Activated CD8-positive, alpha-beta memory T cell treated with anti-CD3 and anti-CD28 coated beads, Interleukin-2, amount 50 U/mL, for 24 hours (primary cell): ENCODE results near the gene PLEKHG5.

Experiments used
- DNase-seq: peaks from one replicate; pipeline ENCODE4 v3.0.0-alpha.2; 2020; ENCODE audit errors: extremely low read depth

PLEKHG5 gene

DNA sequence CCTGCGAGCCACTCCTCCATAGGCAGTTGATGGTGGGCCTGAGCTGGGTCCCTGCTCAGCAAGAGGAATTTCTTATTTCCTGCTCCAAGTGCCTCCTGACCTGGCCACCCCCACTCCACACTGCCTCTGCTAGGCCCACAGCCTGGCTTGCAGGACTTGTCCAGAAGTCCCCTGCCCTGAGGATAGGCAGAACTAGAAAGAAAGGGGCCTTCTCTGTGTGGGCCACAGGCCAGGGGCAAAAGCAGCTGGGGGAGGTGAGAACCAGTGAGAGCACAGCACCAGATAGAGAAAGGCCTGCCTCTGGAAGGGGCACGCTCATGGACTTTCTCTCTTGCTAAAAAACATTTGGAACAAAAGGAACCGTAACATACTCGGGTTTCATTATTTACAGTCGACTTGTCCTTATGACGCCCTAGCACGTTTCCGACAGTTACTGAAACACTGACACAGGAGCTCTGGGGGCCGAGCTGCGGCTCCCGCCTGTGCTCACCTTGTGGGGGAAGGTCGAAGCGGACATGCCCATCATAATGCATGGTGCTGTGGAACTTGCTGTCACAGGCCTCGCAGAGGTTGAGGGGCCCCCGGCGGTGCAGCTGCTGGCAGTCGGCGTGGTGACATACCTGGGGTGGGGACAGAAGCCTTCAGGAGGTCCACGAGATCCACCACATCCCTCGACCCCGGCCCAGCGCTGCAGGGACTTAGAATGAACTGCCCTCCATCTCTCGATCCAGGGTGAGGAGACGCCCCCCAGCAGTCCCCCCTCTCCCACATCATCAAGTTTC, 14.2 kb downstream of the PLEKHG5 start:
- no peak for DNase-seq

DNA sequence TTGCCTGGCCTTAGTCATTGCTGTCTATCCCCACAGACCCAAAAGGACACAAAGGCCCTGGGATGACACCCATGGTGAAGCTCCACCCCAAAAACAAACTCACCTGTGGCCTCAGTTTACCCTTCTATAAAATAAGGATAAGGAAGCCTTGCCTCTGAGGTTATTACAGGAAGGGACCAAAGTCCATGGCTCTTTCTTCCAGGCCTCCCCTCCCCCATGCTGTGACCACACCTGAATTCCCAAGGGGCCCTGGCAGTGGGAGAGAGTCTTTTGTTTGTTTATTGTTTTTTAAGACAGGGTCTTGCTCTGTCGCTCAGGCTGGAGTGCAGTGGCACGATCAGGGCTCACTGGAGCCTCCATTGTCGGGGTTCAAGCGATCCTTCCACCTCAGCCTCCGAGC, 15.0 kb downstream of the PLEKHG5 start:
- no peak for DNase-seq

DNA sequence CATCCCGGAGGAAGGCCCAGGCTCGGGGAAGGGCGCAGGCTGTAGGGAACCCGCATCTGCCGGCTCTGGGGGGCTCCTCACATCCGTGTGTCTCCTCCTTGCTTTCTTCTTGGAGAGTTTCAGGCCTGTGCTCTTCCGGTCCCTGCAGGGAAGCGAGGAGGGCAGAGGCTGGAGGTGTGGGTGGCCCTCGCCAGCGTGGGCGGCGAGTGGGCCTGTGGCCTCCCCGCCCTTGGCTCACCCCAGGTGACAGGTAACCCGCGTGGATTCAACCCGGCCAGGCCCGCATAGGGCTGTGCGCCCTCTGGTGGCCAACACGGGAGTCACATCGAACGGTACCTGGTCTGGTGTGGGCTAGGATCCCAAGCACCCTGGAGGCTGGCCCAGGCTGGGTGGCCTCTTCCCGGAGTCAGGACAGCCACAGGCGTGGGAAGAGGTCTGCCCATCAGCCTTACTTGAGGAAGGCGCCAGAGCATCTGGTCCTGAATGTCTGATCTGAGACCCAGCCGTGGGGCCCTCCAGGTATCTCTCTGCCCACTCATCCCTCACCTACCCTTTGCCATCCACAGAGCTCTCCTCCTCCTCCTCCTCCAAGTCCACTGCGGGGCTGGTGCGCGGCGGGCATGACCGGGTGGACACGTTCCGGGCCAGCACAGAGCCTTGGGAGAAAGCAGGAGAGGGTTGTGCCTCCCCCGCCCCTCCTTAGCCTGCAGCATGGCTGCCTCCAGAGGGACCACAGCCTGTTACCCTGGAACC, 15.9 kb downstream of the PLEKHG5 start:
- DNase-seq = peak; percentile 39

DNA sequence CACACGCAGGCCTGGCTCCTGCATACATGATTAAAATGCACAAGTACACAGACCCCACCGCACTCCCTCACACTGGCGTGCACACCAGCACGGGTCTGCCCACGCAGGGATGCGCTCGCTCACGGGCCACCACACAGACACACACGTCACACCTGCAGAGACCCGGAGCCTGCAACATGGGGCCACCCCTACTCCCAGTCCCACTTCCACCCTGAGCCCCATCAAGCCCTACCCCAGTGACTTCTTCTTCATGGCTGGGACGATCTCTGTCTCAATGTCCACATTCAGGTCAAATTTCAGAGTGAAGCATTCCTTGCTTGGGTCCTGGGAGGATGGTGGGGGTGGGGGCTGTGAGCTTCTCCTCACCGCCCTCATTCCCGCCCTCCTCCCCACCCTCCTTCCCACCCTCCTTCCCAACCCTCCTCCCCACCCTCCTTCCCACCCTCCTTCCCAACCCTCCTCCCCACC, 16.6 kb downstream of the PLEKHG5 start:
- DNase-seq = no peak

DNA sequence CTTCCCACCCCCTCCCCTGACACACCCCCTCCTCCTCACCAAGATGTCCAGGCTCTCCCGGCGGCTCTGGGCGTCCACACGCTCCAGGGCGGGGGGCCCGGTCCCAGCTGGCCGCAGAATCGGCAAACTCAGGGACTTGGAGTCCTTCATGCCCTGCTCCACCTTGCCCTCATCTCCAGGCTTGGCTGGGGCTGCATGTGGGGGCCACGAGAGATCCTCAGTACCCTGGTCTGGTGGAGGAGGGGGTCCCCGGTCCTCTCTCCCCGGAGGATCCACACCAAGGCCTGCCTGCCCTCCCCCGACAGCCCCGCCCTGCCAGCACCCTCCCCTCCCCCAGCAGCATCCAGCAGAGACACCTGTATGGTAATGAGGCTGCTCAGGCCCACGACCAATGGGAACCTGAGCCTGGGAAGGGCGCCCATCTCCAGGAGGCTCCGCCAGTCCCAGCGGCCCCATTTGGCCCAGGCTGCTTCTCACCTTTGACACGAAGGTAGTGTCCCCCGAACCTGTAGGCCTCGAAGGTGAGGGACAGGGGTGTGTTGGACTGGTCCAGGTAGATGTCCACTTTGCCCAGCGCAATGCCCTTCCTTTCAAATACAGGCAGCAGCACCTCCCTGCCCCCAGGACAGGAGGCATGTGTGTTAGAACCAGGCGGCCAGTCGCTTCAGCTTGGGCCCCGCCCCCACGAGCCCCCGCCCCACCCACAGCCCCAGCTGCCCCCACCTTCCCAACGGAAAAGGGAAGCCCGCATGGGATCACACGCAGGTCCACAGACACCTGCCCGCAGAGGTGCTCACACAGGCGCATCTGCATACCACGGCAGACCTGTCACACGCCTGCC, 17.3 kb downstream of the PLEKHG5 start:
- DNase-seq = no peak

DNA sequence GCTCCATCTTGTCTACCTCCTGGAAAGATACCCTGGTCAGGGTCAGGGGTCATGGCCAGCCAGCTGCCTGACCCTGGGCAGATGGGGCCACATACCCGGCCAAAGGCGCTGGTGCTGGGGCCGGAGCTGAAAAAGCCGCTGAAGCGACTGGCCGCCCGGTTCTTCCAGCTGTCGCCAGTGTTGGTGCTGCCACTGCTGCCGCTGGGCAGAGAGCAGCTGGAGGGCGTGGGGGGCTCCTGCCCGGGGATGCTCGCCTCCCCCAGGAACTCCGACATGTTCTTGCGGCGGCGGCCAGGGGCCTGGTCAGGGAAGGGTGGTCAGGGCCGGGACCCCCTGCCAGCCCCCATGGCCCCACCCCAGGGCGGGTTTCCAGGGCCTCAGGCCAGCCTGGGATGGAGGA, 18.3 kb downstream of the PLEKHG5 start:
- DNase-seq = no peak

DNA sequence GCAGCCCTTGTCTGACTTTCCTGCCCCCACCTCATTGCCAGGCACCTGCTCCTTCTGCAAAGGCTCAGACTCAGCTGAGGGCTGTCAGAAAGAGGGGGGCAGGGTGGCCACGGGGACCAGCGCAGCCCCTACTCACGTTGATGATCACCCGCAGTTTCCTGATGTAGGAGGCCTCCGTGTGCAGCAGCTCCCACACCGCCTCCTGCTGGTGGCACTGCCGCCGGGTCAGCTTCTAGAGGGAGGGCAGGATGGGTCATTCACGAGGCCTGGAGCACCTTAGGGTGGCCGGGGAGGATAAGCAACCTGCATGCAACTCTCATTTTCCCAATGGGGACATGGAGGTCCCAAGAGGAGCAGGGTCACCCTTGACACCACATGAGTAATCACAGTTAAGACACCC, 19.1 kb downstream of the PLEKHG5 start:
- no peak for DNase-seq

DNA sequence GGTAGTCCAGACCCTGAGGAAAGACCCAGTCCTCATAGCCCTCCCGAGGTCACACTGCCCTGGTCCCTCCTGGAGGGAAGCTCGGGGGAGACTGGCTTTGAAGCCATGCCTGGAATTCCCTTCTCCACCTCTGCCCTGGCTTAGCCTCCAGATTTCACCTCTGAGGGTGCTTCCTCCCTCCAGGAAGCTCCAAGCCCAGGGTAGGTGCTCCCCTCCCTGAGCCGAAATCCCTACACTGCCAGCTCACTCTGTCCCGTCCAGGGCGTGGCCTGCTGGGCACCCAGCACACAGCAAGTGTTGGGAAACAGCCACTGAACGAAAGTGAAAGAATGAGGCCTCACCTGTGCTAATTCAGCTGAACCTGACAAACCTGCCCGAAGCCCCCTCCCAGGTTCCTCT, 19.5 kb downstream of the PLEKHG5 start:
- no peak for DNase-seq

DNA sequence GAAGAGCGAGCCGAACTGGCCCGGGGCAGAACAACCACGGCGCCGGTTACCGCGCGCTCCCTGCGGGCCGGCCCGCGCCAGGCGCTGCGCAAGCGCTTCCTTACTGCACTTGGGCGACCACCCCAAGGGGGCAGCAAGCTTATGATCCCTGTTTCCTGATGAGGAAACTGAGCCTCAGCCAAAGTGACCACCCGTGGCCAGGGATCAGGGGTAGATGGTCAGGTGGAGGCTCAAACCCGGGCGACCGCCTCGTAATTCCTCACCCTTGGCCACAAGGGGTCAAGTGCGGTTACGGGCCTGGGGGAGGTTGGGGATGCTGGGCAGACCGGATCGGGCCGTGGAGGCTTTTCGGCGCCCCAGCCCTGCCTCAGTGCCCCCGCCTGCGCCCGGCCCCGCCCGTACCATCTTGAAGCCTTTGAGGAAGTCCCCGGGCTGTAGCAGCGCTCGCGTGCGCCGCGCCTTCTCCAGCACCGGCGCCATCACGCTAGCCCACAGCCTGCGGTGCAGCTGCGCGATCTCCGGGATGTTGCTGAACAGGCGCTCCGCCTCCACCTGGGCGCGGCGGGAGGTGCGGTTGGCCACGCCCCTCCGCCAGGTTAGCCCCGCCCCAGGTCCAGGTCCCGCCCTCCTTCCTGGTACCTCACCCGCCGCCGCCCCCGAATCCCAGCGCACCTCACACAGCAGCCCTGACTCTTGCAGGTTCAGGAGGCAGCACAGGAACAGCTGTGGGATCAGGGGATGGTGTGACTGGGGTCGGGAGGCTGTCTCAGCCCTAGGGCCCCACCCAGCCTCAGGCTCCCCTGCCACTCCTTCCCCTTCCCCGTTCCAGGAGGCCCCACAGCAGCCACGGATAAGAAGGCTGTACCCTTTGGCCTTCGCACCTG, 20.1 kb downstream of the PLEKHG5 start:
- DNase-seq = no peak

DNA sequence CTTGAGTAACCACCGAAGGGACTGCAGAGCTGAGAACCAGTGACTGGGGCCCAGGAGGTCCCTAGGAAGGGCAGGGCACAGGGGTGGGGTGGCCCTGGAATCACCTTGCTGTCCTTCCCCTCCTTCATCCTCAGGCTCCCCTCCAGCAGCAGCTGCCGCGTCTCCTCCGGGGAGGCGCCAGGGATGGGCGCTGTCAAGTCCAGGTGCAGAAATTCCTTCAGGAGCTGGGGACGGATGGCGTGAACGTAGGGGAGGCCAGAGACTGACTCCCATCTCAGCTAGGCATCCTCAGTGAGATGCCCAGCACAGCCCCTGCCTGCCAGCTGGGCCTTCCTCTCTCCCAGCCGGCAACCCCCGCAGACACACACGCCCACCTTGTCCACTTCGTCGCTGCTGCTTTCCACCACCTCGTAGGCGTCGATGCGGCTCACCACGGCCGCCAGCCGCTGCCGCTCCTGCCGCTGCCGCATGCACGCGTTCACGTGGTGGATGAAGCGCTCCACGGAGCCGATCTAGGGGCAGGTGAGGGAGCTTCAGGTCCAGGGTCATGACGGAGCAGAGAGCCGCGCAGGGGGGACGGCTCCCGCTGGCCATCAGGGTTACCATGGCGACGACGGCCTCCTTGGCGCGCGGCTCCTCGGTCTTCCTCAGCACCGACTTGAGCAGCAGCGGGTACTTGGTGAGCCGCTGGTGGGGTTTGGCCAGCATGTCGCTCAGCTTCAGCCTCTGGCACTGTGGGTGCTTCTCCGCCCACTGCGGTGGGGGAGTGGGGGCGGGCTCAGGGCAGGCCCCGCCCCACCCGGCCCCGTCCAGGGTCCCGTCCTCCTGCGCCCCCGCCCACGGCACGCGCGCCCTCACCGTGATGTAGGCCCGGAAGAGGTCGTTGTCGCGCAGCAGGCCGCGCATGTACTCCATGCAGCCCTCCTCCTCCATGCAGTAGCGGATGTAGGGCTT, 21.1 kb downstream of the PLEKHG5 start:
- DNase-seq = no peak

DNA sequence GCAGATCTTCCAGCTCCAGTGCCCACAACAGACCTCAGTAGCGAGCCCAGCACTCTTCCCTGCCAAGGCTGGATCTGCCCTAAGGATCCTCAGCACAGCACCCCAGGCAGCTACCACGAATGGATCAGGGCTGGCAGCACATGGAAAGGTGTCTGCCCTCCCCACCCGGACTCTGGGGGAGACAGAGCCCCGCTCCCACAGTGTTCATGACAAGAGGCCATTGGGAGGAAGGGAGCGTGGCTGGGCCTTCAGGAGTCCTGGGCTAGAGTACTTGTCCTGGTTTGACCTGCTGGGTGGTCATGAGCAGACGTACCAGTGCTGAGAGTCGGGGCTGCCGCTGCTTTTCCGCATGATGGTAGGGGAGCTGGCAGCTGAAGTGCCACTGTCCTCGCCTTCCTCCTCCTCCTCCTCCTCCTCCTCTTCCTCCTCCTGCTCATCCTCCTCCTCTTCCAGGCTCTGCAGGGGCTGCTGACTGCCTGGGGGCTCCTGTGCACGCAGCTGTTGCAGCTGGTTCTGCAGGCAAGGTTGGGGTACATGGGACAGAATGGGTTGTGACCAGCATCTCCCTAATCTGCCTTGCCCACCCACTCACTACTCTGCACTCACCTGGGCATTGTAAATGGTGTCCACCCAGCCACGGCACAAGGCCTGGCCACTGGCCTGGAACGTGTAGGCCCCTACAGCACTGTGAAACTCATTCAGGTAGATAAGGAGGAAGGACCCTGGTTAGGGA, 22.6 kb downstream of the PLEKHG5 start:
- DNase-seq = no peak

DNA sequence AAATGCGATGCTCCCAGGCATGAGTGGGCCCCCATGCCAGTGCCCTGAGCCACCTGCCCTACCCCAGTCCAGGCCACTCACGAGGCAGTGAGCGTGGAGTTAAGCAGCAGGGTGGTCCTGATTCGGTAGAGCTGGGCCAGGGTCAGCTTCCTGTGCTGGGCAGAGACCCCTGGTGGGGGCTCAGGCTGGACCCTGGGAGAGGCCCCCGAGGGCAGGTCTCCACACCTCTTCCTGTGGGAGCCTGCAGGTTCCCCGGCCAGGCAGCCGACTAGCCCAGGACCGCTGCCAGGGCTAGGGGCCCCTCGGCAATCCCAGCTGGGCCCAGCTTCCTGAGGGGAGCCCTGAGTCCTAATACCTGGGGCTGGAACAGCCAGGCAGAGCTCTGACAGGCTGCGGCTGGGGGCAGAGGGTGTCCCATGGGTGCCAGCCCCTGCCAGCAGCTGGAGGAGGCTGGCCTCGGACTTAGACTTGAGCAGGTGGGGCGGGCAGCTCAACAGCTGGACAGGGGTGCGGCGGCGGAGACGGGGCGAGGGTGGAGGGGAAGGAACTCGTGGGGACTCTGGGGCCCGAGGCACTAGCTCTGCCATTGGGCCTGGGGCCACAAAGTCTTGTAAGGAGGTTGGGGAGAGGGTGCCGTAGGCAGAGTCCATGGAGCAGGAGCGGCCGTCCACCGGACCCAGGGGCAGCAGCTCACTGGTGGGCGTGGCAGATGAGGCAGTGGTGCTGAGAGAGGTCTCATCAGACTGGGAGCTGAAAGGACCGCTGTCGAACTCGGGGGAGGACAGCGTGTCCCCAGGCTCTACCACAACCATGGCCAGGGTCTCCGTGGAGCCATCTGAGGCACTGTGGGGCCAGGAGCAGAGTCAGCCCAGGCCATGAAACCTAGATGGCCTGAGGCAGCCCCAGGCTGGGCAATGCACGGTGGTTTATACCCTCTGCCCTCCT, 23.5 kb downstream of the PLEKHG5 start:
- DNase-seq = no peak

DNA sequence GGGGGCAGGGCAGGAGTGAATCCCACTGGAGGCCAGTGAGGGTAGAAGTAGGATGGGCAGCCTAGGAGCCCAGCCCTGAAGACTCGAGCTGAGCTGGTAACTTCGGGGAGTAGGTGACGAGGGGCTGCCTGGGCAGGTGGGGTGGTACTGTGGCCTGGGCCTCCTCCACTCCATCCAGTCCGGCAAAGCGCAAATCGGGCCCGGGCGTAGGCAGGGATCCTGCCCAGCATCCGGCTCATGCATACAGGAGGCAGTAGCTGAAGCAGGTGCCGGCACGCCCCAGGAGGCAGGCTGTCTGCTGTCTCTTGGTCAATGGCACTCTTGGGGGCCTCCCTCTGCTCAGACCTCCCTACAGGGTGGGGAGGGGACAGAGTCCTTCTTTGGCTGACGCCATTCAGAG, 24.2 kb downstream of the PLEKHG5 start:
- no peak for DNase-seq

DNA sequence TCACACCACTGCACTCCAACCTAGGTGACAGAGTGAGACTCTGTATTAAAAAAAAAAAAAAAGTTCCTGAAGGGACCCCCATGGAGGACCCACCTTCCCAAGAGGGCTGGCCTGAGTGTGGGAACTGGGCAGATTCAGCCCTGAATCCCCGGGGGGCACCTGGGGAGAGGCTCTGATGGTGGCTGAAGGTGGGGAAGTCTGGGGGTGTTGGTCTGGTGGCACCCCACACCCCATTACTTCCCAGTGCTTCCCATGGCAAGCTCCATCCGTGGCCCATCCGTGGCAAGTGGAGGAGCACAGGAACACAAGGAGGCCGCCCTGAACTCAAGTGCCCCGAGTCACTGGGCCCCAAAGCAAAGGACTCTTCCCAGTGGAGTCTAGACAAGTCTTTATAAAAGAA, 24.7 kb downstream of the PLEKHG5 start:
- DNase-seq = no peak

DNA sequence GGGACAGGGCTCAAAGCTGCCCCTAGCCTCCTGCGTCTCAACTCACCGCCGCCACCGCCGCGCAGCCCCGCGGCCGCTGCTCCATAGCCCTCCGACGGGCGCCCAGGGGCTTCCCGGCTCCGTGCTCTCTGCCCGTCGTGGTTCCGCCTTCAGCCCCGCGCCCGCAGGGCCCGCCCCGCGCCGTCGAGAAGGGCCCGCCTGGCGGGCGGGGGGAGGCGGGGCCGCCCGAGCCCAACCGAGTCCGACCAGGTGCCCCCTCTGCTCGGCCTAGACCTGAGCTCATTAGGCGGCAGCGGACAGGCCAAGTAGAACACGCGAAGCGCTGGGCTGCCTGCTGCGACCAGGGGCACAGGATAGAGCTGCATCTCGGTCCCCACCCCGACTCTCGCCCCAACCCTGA, 25.4 kb downstream of the PLEKHG5 start, which contains the start of gene TNFRSF25:
Gene TNFRSF25, minus strand, starts transcription at position 151 of the 400 bp plus-strand sequence. Its CDS starts 66 bp downstream, at position 85.
- no peak for DNase-seq

DNA sequence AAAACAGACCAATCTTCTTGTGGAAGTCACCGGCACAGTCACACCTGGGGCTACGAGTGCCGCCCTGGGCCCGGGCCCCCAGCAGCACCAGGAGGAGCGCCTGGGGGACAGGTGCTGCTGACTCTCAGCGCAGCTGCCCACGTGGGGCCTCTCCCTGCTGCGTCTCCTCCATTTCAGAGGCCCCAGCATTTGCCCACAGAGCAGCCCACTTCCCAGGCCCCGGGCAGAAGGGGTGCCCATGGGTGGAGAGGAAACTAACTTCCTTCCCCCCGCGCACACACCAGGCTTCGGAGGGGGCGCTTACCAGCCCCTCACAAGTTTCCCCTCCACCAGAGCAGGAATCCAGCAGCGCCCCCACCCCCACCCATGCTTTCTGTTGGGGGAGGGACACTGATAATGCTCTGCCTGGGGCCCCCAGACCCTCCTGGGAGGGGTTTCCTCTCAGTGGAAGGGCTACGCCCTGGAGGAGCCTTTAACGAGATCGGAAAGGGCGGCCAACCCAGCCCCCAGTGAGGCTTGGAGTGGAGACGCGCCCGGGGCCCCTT, 25.9 kb downstream of the PLEKHG5 start:
- no peak for DNase-seq

DNA sequence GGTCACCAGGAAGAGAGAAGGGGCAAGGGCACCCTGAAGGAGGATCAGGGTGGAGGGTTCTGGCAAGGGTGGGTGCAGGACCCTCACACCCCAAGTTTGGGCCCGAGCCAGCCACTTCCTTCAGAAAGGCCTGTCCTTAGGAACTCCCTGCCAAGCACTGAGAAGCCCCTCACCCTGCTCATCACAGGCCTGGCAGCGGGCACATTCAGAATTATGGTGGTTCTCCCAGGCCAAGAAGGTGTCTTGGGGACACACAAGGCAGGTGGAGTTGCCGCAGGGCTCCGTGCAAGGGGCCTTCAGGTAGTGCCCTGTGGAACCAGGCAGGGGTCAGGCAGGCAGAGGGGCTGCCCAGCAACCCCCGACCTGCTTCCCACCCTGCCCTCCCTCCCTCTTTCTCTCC, 26.6 kb downstream of the PLEKHG5 start:
- no peak for DNase-seq

DNA sequence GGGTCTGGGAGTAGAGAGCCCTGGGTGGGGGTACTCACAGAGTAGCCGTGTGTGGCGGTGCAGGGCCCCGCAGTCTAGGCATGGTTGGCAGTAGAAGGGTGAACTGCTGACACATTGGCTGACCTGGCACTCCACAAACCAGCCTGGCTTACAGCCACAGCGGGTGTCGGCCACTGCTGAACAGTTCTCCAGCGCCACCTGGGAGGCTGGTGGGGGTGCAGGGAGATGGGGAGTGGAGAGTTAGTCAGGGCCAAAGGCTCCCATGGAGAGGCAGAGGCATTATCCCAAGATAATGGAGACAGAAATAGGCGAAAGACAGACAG, 27.0 kb downstream of the PLEKHG5 start:
- no peak for DNase-seq
